ENCODE data around the gene FRAS1. TPM values are rescaled to one million over a fixed set of nuclear protein-coding genes. Genes with fewer than 3 reads are reported as not detected.

FRAS1 gene
- total and polyA plus RNA-seq, 2 donors (not counting 1 experiment from before 2014, with no cell fraction given), result 0.30 to 0.66 TPM

- Histone ChIP-seq H3K27me3 (ENCODE audit: control insufficient read depth, insufficient read depth, low read length) (no peaks in the 10 kb centered on the region), H3K27ac (ENCODE audit: insufficient read depth, low read length) (no peak overlapping the region), H2AFZ (ENCODE audit: low read length) (no peak overlapping the region), H3K4me1 (ENCODE audit: control insufficient read depth, extremely low read depth, insufficient read depth, low read length) (peaks cover 13% of the 10 kb centered on the region), H3K4me3 (replicated peaks in 1 of 4; ENCODE audit: control extremely low read depth in 1 of 4, insufficient read depth in 1 of 4, low read depth in 3 of 4, low read length in 4 of 4) (no peak overlapping the region), H3K36me3 (ENCODE audit: control insufficient read depth, insufficient read depth, low read length) (no peaks in the 10 kb centered on the region), H3K9ac (ENCODE audit: insufficient read depth, low read length) (no peak overlapping the region), H3K4me2 (ENCODE audit: extremely low read depth, insufficient read depth, low read length) (no peak overlapping the region), H3K9me3 (ENCODE audit: control insufficient read depth, insufficient read depth, low read depth, low read length) (no peaks in the 10 kb centered on the region), H4K20me1 (ENCODE audit: control insufficient read depth, extremely low read depth, insufficient read depth, low read length) (no peaks in the 10 kb centered on the region), H3K79me2 (ENCODE audit: control insufficient read depth, insufficient read depth, low read length) (no peaks in the 10 kb centered on the region)
- DNase-seq (ENCODE audit: low read depth in 2 of 2), result no peak
- no peak for TF ChIP-seq CTCF (conservative IDR thresholded peaks at IDR 0.05 in 1 of 2, IDR thresholded peaks at IDR 0.05 in 1 of 2; ENCODE audit: low read depth in 1 of 2, low read length in 2 of 2)
- no peak for TF ChIP-seq EZH2 (IDR thresholded peaks at IDR 0.05; ENCODE audit: low read length, missing control alignments)
These were observed 474.9 kb downstream of the FRAS1 start for GRCh38 chr4:78532046-78532445.

GRCh38 chr4:78533854-78534253, 476.7 kb downstream of the FRAS1 start:
- no peaks in the 10 kb centered on the region for H3K36me3 ChIP-seq (ENCODE audit: control insufficient read depth, insufficient read depth, low read length)
- no peaks in the 10 kb centered on the region for H4K20me1 ChIP-seq (ENCODE audit: control insufficient read depth, extremely low read depth, insufficient read depth, low read length)
- no peak for DNase-seq (ENCODE audit: low read depth in 2 of 2)
- H2AFZ ChIP-seq (ENCODE audit: low read length), result no peak overlapping the region
- no peaks in the 10 kb centered on the region for H3K79me2 ChIP-seq (ENCODE audit: control insufficient read depth, insufficient read depth, low read length)
- H3K4me1 ChIP-seq (ENCODE audit: control insufficient read depth, extremely low read depth, insufficient read depth, low read length), result peaks cover 3% of the 10 kb centered on the region
- H3K27ac ChIP-seq (ENCODE audit: insufficient read depth, low read length), result no peak overlapping the region
- H3K4me3 ChIP-seq (replicated peaks in 1 of 4; ENCODE audit: control extremely low read depth in 1 of 4, insufficient read depth in 1 of 4, low read depth in 3 of 4, low read length in 4 of 4), result no peak overlapping the region
- H3K9ac ChIP-seq (ENCODE audit: insufficient read depth, low read length), result no peak overlapping the region
- no peak for TF ChIP-seq EZH2 (IDR thresholded peaks at IDR 0.05; ENCODE audit: low read length, missing control alignments)
- TF ChIP-seq CTCF (conservative IDR thresholded peaks at IDR 0.05 in 1 of 2, IDR thresholded peaks at IDR 0.05 in 1 of 2; ENCODE audit: low read depth in 1 of 2, low read length in 2 of 2), result no peak
- H3K27me3 ChIP-seq (ENCODE audit: control insufficient read depth, insufficient read depth, low read length), result no peaks in the 10 kb centered on the region
- H3K9me3 ChIP-seq (ENCODE audit: control insufficient read depth, insufficient read depth, low read depth, low read length), result no peaks in the 10 kb centered on the region
- no peak overlapping the region for H3K4me2 ChIP-seq (ENCODE audit: extremely low read depth, insufficient read depth, low read length)

GRCh38 chr4:78534286-78534955, 477.3 kb downstream of the FRAS1 start:
- H3K27me3 ChIP-seq (ENCODE audit: control insufficient read depth, insufficient read depth, low read length), result no peaks in the 10 kb centered on the region
- no peak overlapping the region for H3K27ac ChIP-seq (ENCODE audit: insufficient read depth, low read length)
- H2AFZ ChIP-seq (ENCODE audit: low read length), result no peak overlapping the region
- no peak overlapping the region for H3K4me2 ChIP-seq (ENCODE audit: extremely low read depth, insufficient read depth, low read length)
- H4K20me1 ChIP-seq (ENCODE audit: control insufficient read depth, extremely low read depth, insufficient read depth, low read length), result no peaks in the 10 kb centered on the region
- DNase-seq (ENCODE audit: low read depth in 2 of 2), result peak in 1 of 2 donors; percentile 76
- H3K4me1 ChIP-seq (ENCODE audit: control insufficient read depth, extremely low read depth, insufficient read depth, low read length), result no peaks in the 10 kb centered on the region
- no peak overlapping the region for H3K9ac ChIP-seq (ENCODE audit: insufficient read depth, low read length)
- H3K36me3 ChIP-seq (ENCODE audit: control insufficient read depth, insufficient read depth, low read length), result no peaks in the 10 kb centered on the region
- TF ChIP-seq CTCF (conservative IDR thresholded peaks at IDR 0.05 in 1 of 2, IDR thresholded peaks at IDR 0.05 in 1 of 2; ENCODE audit: low read depth in 1 of 2, low read length in 2 of 2), result no peak
- no peak for TF ChIP-seq EZH2 (IDR thresholded peaks at IDR 0.05; ENCODE audit: low read length, missing control alignments)
- H3K9me3 ChIP-seq (ENCODE audit: control insufficient read depth, insufficient read depth, low read depth, low read length), result no peaks in the 10 kb centered on the region
- H3K79me2 ChIP-seq (ENCODE audit: control insufficient read depth, insufficient read depth, low read length), result no peaks in the 10 kb centered on the region
- no peak overlapping the region for H3K4me3 ChIP-seq (replicated peaks in 1 of 4; ENCODE audit: control extremely low read depth in 1 of 4, insufficient read depth in 1 of 4, low read depth in 3 of 4, low read length in 4 of 4)

All from fibroblast of lung (primary cell).